Motor neuron (in vitro differentiated cells): ENCODE measurements around the gene STK39. TPM values are rescaled to one million over a fixed set of nuclear protein-coding genes. Genes with fewer than 3 reads are reported as not detected.
A peak's percentile ranks its signal among the peaks of the same experiment; 100 is the strongest.

Source experiments
- ATAC-seq, 8 experiments: fragments of 200-7000 bp; cut with Tn5 transposase; replicated peaks in 6 of 8; 2 replicates each; pipeline ENCODE4 v1.8.0; 2021; ENCODE audit warnings: mild to moderate bottlenecking in 8 of 8, moderate library complexity in 8 of 8
- H3K27ac ChIP-seq, 2 donors: fragments of 250-450 bp; sonication (Bioruptor Pico); 2 replicates each; pipeline ENCODE4 v1.9.0; 2021; ENCODE audit warnings: antibody characterized with exemption in 2 of 2, mild to moderate bottlenecking in 2 of 2, moderate library complexity in 1 of 2
- H3K4me1 ChIP-seq, 2 donors: fragments of 250-450 bp; sonication (Bioruptor Pico); replicated peaks in 1 of 2; 2 replicates each; pipeline ENCODE4 v1.6.1; 2021; ENCODE audit warnings: antibody characterized with exemption in 2 of 2, mild to moderate bottlenecking in 2 of 2, moderate library complexity in 1 of 2
- H3K4me3 ChIP-seq, 5 donors: fragments of 250-450 bp; sonication (Bioruptor Pico); 2 replicates each; pipeline ENCODE4 v1.9.0; 2021; ENCODE audit warnings: antibody characterized with exemption in 5 of 5, mild to moderate bottlenecking in 5 of 5, moderate library complexity in 4 of 5
- whole genome bisulfite sequencing, 10 experiments: fragments of 450-650 bp; shearing (Covaris generic); methylation state at CpG; one replicate each; pipeline ENCODE4 v1.0.0; 2022; 5-methylcytosine and 5-hydroxymethylcytosine counted together
- in situ Hi-C, 9 experiments: fragments of 400-800 bp; cut with MboI; loops; one replicate each; pipeline ENCODE4 v1.15.0; 2021; ENCODE audit warnings: low sequenced_read_pairs in 9 of 9, low pct_unique_long_range_greater_than_20kb in 2 of 9; ENCODE audit not compliant: unreplicated experiment in 9 of 9
- total RNA-seq, 8 experiments: library from RNA; unstranded; fragments of 300-600 nt; gene quantifications; 2 replicates each; pipeline versions ENCODE4 v1.2.3 to v1.2.4, GENCODE V29; 2022

Gene STK39
- total RNA-seq, 8 experiments from 2014 or later, result 12.3 to 43.3 (median 30.2) TPM

- Histone ChIP-seq H3K4me3 (no peak overlapping the region), H3K27ac (no peak overlapping the region), H3K4me1 (peaks cover 0 to 7% of the 10 kb centered on the region in 2 donors)
- 90 to 100% (median 97%) methylated on average over 1 to 8 of the region's 8 CpGs for WGBS, 10 experiments
- ATAC-seq, result no peak
- in situ Hi-C loops, result no loop called here
These were observed 7.7 kb upstream of the STK39 start for GRCh38 chr2:168255103-168255502.

GRCh38 chr2:168254158-168254935, 7.0 kb upstream of the STK39 start:
- no peak overlapping the region for H3K27ac ChIP-seq
- no peak overlapping the region for H3K4me3 ChIP-seq
- H3K4me1 ChIP-seq, result peaks cover 0 to 7% of the 10 kb centered on the region in 2 donors
- peak; percentile 29 to 82 (median 60) for ATAC-seq
- in situ Hi-C loops, result no loop called here
- 56 to 100% (median 64%) methylated on average over 1 to 3 of the region's 3 CpGs for WGBS, 10 experiments

GRCh38 chr2:168253379-168253778, 6.0 kb upstream of the STK39 start:
- no peak overlapping the region for H3K27ac ChIP-seq
- in situ Hi-C loops, result no loop called here
- no peak for ATAC-seq
- H3K4me1 ChIP-seq, result peaks cover under 1 to 7% of the 10 kb centered on the region in 2 donors
- WGBS, 10 experiments, result 71 to 100% (median 87%) methylated on average over 1 to 2 of the region's 2 CpGs; no CpG with 5 or more reads in 4 of the 10 experiments
- no peak overlapping the region for H3K4me3 ChIP-seq

GRCh38 chr2:168252976-168253375, 5.6 kb upstream of the STK39 start:
- H3K4me1 ChIP-seq, result peaks cover 2 to 7% of the 10 kb centered on the region in 2 donors
- in situ Hi-C loops, result no loop called here
- H3K27ac ChIP-seq, result no peak overlapping the region
- no peak overlapping the region for H3K4me3 ChIP-seq
- no peak for ATAC-seq

- in situ Hi-C loops, result loop anchor here in 1 of 9 experiments (25.0 kb wide), 1 partner anchor 109 kb away; no protein-coding TSS in a partner anchor
- Histone ChIP-seq H3K27ac (peak overlapping the region; percentile 70 to 83), H3K4me3 (peak overlapping the region; percentile 63 to 90 (median 74)), H3K4me1 (peaks cover 18 to 24% of the 10 kb centered on the region in 2 donors)
- WGBS, 10 experiments, result 0 to 2% (median 0%) methylated on average over 1 to 14 of the region's 95 CpGs; no CpG with 5 or more reads in 5 of the 10 experiments
- ATAC-seq, result peak; percentile 53 to 70 (median 65)
These were observed 683 bp downstream of the STK39 start for GRCh38 chr2:168246483-168247340.

GRCh38 chr2:168246072-168246482, 1.3 kb downstream of the STK39 start:
- peak in 2 of 8 experiments; percentile 1 for ATAC-seq
- in situ Hi-C loops, result loop anchor here in 1 of 9 experiments (25.0 kb wide), 1 partner anchor 109 kb away; no protein-coding TSS in a partner anchor
- H3K27ac ChIP-seq, result peak overlapping the region; percentile 70 to 83
- H3K4me3 ChIP-seq, result peak overlapping the region; percentile 63 to 90 (median 74)
- WGBS, 10 experiments, result 2 to 73% (median 27%) methylated on average over 2 to 8 of the region's 11 CpGs; no CpG with 5 or more reads in 1 of the 10 experiments
- peaks cover 24 to 28% of the 10 kb centered on the region in 2 donors for H3K4me1 ChIP-seq

GRCh38 chr2:168245074-168245825, 2.1 kb downstream of the STK39 start:
- in situ Hi-C loops, result loop anchor here in 1 of 9 experiments (25.0 kb wide), 1 partner anchor 108 kb away; no protein-coding TSS in a partner anchor
- Histone ChIP-seq H3K4me1 (peaks cover 30% of the 10 kb centered on the region in 2 donors), H3K4me3 (peak overlapping the region; percentile 63 to 90 (median 74)), H3K27ac (no peak overlapping the region)
- WGBS, 10 experiments, result 50 to 92% (median 75%) methylated on average over 1 to 7 of the region's 7 CpGs; no CpG with 5 or more reads in 3 of the 10 experiments
- ATAC-seq, result no peak

- Histone ChIP-seq H3K4me3 (peak overlapping the region in 2 of 5 donors; percentile 6 to 90), H3K4me1 (peaks cover 30 to 31% of the 10 kb centered on the region in 2 donors), H3K27ac (no peak overlapping the region)
- in situ Hi-C loops, result loop anchor here in 1 of 9 experiments (25.0 kb wide), 1 partner anchor 107 kb away; no protein-coding TSS in a partner anchor
- no peak for ATAC-seq
- 81 to 100% (median 97%) methylated on average over 1 to 8 of the region's 8 CpGs; no CpG with 5 or more reads in 2 of the 10 experiments for WGBS, 10 experiments
These were observed 3.1 kb downstream of the STK39 start for GRCh38 chr2:168244318-168244717.

- no peak overlapping the region for H3K4me3 ChIP-seq
- no peak for ATAC-seq
- no peak overlapping the region for H3K27ac ChIP-seq
- WGBS, 10 experiments, result 76 to 94% (median 90%) methylated on average over 3 to 5 of the region's 5 CpGs; no CpG with 5 or more reads in 3 of the 10 experiments
- in situ Hi-C loops, result loop anchor here in 1 of 9 experiments (25.0 kb wide), 1 partner anchor 106 kb away; no protein-coding TSS in a partner anchor
- peaks cover 27 to 31% of the 10 kb centered on the region in 2 donors for H3K4me1 ChIP-seq
These were observed 4.3 kb downstream of the STK39 start for GRCh38 chr2:168243061-168243460.

- WGBS, 10 experiments, result 82 to 100% (median 98%) methylated on average over 1 to 5 of the region's 5 CpGs; no CpG with 5 or more reads in 3 of the 10 experiments
- peaks cover 27 to 31% of the 10 kb centered on the region in 2 donors for H3K4me1 ChIP-seq
- H3K27ac ChIP-seq, result no peak overlapping the region
- no peak overlapping the region for H3K4me3 ChIP-seq
- ATAC-seq, result no peak
- in situ Hi-C loops, result loop anchor here in 1 of 9 experiments (25.0 kb wide), 1 partner anchor 104 kb away; no protein-coding TSS in a partner anchor
These were observed 5.6 kb downstream of the STK39 start for GRCh38 chr2:168241746-168242145.

GRCh38 chr2:168241208-168241607, 6.2 kb downstream of the STK39 start:
- Histone ChIP-seq H3K4me1 (peaks cover 27 to 31% of the 10 kb centered on the region in 2 donors), H3K4me3 (no peak overlapping the region), H3K27ac (no peak overlapping the region)
- ATAC-seq, result no peak
- in situ Hi-C loops, result loop anchor here in 1 of 9 experiments (25.0 kb wide), 1 partner anchor 104 kb away; no protein-coding TSS in a partner anchor
- 50 to 93% (median 74%) methylated on average over 1 to 4 of the region's 5 CpGs; no CpG with 5 or more reads in 3 of the 10 experiments for WGBS, 10 experiments

- Histone ChIP-seq H3K4me3 (no peak overlapping the region), H3K27ac (no peak overlapping the region), H3K4me1 (peaks cover 14 to 23% of the 10 kb centered on the region in 2 donors)
- WGBS, 10 experiments, result 73 to 100% (median 87%) methylated on average over 1 to 3 of the region's 5 CpGs; no CpG with 5 or more reads in 3 of the 10 experiments
- in situ Hi-C loops, result loop anchor here in 1 of 9 experiments (25.0 kb wide), 1 partner anchor 102 kb away; no protein-coding TSS in a partner anchor
- ATAC-seq, result no peak
These were observed 8.1 kb downstream of the STK39 start for GRCh38 chr2:168239281-168239680.
